ENCODE measurements around the gene MROH2A.

- TF ChIP-seq POLR2A (IDR thresholded peaks at IDR 0.05; ENCODE audit: borderline replicate concordance, extremely low read depth, insufficient read depth, insufficient read length), result no peak
- no peak for TF ChIP-seq SIN3A (IDR thresholded peaks at IDR 0.05; ENCODE audit: low read depth)
- no peak for TF ChIP-seq CTCF (IDR thresholded peaks at IDR 0.05 in 2 of 3, conservative IDR thresholded peaks at IDR 0.05 in 1 of 3; ENCODE audit: borderline replicate concordance in 1 of 3, insufficient read depth in 1 of 3, low read depth in 2 of 3, low read length in 2 of 3)
- no peak for TF ChIP-seq EZH2 (IDR thresholded peaks at IDR 0.05)
- TF ChIP-seq MAX (IDR thresholded peaks at IDR 0.05), result no peak
- no peak for TF ChIP-seq EGR1 (IDR thresholded peaks at IDR 0.05; ENCODE audit: low read depth)
- TF ChIP-seq SRF (IDR thresholded peaks at IDR 0.05; ENCODE audit: low read depth), result no peak
- no peak for TF ChIP-seq ATF3 (IDR thresholded peaks at IDR 0.05)
Observed at GRCh38 chr2:233793465-233794127, 15.5 kb downstream of the MROH2A start.

All from HCT116 (cell line).